Right lobe of liver (tissue), 4 donors: ENCODE results near the gene CDIP1.

Experiments
- POLR2A ChIP-seq: fragments of 450-650 bp; IDR thresholded peaks from one replicate; pipeline ENCODE4 v1.6.1; 2017; ENCODE audit warnings: antibody characterized with exemption, mild to moderate bottlenecking
- TF ChIP-seq, protein P1 (sequence below), 4 donors: fragments of 200-600 bp in 3 of 4; fragments of 450-650 bp in 1 of 4; IDR thresholded peaks; one replicate each; pipeline versions ENCODE4 v1.5.1 to v1.8.0; 2016 to 2022; ENCODE audit warnings: antibody characterized with exemption in 4 of 4, mild to moderate bottlenecking in 2 of 4
- donor health status: DM: no; HTN: no; CAD: no.
- donor health status: DM: no; HTN: no; CAD: no.
- donor health status: DM: no; HTN: yes; CAD: no.

DNA sequence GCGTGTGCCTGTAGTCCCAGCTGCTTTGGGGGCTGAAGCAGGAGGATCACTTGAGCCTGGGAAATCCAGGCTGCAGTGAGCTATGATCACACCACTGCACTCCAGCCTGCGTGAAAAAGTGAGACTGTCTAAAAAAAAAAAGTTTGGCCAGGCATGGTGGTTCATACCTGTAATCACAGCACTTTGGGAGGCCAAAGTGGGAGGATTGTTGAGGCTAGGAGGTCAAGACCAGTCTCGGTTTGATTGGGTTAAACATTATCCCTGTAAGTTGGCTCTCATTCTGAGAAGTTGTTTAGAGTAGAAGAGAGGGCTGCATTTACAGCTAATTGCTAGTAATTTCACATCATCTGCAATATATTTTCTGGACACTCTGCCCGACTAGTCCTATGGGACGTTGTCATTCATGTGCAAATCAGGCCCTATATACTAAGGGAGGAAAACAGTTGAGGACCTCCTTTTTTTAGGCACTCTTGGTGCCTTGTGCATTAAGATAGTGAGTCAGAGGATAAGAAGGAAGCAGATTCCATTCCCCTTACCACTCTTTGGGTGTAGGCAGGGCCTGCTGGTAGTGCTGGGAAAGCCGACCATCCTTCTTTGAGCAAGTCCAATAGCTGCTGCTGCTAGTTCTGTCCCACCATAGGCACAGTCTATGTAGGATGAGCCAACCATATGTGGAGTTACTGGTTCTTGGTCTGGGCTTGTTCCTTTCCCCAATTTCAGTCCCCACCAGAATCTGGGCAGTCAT lies 43.7 kb downstream of the CDIP1 start:
- TF ChIP-seq, protein P1, sequence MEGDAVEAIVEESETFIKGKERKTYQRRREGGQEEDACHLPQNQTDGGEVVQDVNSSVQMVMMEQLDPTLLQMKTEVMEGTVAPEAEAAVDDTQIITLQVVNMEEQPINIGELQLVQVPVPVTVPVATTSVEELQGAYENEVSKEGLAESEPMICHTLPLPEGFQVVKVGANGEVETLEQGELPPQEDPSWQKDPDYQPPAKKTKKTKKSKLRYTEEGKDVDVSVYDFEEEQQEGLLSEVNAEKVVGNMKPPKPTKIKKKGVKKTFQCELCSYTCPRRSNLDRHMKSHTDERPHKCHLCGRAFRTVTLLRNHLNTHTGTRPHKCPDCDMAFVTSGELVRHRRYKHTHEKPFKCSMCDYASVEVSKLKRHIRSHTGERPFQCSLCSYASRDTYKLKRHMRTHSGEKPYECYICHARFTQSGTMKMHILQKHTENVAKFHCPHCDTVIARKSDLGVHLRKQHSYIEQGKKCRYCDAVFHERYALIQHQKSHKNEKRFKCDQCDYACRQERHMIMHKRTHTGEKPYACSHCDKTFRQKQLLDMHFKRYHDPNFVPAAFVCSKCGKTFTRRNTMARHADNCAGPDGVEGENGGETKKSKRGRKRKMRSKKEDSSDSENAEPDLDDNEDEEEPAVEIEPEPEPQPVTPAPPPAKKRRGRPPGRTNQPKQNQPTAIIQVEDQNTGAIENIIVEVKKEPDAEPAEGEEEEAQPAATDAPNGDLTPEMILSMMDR (IDR thresholded peaks at IDR 0.05) = no peak
- TF ChIP-seq POLR2A = no peak
